ENCODE results near the gene SMAGP. TPM values are rescaled to one million over a fixed set of nuclear protein-coding genes. Genes with fewer than 3 reads are reported as not detected.
"Not testable (repeated sequence)": the region's sequence is repeated elsewhere in the genome, so short reads cannot be mapped to it uniquely, and the experiment has no call there.

The SMAGP gene
- total RNA-seq, 4 donors from 2014 or later: 29.5 to 144 (median 104) TPM

DNA sequence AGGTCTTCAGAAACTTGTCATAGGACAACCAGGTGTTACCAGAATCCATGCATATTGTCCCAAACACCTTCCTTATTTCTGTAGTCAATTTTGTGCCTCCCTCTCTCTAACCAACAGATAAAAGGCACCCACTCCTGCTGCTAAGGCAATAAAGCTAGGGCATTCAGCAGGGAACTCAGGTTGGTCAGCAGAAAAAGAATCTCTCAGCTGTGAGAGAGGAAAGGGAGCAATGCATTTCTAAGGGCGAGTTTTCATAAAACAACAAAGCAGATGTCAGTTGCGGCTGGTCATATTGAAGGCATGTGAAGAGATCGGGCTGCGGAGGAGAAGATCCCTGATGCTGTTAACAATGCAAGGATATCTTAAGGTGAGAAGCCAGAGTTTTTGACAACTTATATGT is 45.0 kb downstream of the SMAGP start:
- Histone ChIP-seq H3K27me3 (no peaks in the 10 kb centered on the region), H3K36me3 (no peaks in the 10 kb centered on the region), H3K4me3 (no peak overlapping the region), H3K27ac (no peak overlapping the region), H3K9me3 (no peaks in the 10 kb centered on the region), H3K4me1 (no peaks in the 10 kb centered on the region)
- 93 to 96% methylated on average over 4 of the region's 4 CpGs for WGBS, 2 donors (ENCODE audit: low coverage in 1 of 2)
- intact Hi-C loops (cut with DNase I; ENCODE audit: low total_unique reads) (no loop called here), in situ Hi-C loops (cut with MboI; ENCODE audit: low pct_ligation_motif_present in 1 of 4, low pct_unique_long_range_greater_than_20kb in 1 of 4, low sequenced_read_pairs in 3 of 4) (no loop called here)
- TF ChIP-seq POLR2AphosphoS5 (IDR thresholded peaks at IDR 0.05) (no peak), POLR2A (IDR thresholded peaks at IDR 0.05) (no peak), EP300 (IDR thresholded peaks at IDR 0.05; ENCODE audit: low read depth) (no peak)
- TF ChIP-seq, protein P1, sequence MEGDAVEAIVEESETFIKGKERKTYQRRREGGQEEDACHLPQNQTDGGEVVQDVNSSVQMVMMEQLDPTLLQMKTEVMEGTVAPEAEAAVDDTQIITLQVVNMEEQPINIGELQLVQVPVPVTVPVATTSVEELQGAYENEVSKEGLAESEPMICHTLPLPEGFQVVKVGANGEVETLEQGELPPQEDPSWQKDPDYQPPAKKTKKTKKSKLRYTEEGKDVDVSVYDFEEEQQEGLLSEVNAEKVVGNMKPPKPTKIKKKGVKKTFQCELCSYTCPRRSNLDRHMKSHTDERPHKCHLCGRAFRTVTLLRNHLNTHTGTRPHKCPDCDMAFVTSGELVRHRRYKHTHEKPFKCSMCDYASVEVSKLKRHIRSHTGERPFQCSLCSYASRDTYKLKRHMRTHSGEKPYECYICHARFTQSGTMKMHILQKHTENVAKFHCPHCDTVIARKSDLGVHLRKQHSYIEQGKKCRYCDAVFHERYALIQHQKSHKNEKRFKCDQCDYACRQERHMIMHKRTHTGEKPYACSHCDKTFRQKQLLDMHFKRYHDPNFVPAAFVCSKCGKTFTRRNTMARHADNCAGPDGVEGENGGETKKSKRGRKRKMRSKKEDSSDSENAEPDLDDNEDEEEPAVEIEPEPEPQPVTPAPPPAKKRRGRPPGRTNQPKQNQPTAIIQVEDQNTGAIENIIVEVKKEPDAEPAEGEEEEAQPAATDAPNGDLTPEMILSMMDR (IDR thresholded peaks at IDR 0.05): no peak
- DNase-seq: no peak

DNA sequence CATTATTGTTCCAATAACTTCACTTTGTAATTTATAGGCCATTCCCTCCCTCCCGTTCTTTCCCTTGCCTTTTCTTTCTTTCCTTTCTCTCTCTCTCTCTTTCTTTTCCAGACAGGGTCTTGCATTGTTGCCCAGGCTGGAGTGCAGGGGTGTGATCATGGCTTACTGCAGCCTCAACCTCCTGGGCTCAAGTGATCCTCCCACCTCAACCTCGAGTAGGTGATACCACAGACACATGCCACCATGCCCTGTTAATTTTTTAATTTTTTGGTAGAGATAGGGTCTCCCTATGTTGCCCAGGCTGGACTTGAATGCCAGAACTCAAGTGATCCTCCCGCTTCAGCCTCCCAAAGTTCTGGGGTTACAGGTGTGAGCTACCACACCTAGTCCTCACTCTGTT is 45.6 kb downstream of the SMAGP start:
- no peak for DNase-seq
- H3K36me3 ChIP-seq: no peaks in the 10 kb centered on the region
- H3K27me3 ChIP-seq: no peaks in the 10 kb centered on the region
- no peaks in the 10 kb centered on the region for H3K9me3 ChIP-seq
- in situ Hi-C loops (cut with MboI; ENCODE audit: low pct_ligation_motif_present in 1 of 4, low pct_unique_long_range_greater_than_20kb in 1 of 4, low sequenced_read_pairs in 3 of 4) (no loop called here), intact Hi-C loops (cut with DNase I; ENCODE audit: low total_unique reads) (no loop called here)
- H3K4me3 ChIP-seq: no peak overlapping the region
- H3K27ac ChIP-seq: no peak overlapping the region
- peaks cover 0 to under 1% (median 0%) of the 10 kb centered on the region in 4 donors for H3K4me1 ChIP-seq
- 87% methylated on average over 3 of the region's 3 CpGs for WGBS, 2 donors (ENCODE audit: low coverage in 1 of 2)
- TF ChIP-seq POLR2A (IDR thresholded peaks at IDR 0.05) (no peak), EP300 (IDR thresholded peaks at IDR 0.05; ENCODE audit: low read depth) (no peak), POLR2AphosphoS5 (IDR thresholded peaks at IDR 0.05) (no peak)
- TF ChIP-seq, protein P1 (IDR thresholded peaks at IDR 0.05): no peak

DNA sequence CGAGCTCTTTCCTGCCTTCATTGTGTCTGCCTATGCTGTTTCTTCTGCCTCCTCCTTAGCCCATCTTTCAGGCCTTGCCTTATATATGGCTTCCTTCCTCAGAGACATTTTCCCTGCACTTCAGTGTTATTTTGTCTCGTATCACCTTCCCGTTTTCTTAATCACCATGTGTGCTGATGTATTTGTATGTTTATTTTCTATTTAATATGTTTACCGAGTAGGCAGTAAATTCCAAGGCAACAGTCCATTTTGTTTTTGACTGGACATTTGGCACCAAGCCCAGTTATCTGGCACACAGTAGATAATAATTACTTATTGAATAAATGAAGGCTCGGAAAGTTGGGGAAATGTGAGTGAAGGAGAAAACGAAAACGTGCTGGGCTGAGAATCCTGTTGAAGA is 47.8 kb downstream of the SMAGP start:
- 61 to 74% methylated on average over 5 to 7 of the region's 7 CpGs for WGBS, 2 donors (ENCODE audit: low coverage in 1 of 2)
- no peaks in the 10 kb centered on the region for H3K27me3 ChIP-seq
- in situ Hi-C loops (cut with MboI; ENCODE audit: low pct_ligation_motif_present in 1 of 4, low pct_unique_long_range_greater_than_20kb in 1 of 4, low sequenced_read_pairs in 3 of 4): no loop called here
- TF ChIP-seq POLR2A (IDR thresholded peaks at IDR 0.05): no peak
- no peak for TF ChIP-seq POLR2AphosphoS5 (IDR thresholded peaks at IDR 0.05)
- TF ChIP-seq, protein P1 (IDR thresholded peaks at IDR 0.05): no peak
- no peak for TF ChIP-seq EP300 (IDR thresholded peaks at IDR 0.05; ENCODE audit: low read depth)
- no peak for DNase-seq
- no peak overlapping the region for H3K4me3 ChIP-seq
- H3K36me3 ChIP-seq: no peaks in the 10 kb centered on the region
- no peaks in the 10 kb centered on the region for H3K9me3 ChIP-seq
- H3K27ac ChIP-seq: no peak overlapping the region
- intact Hi-C loops (cut with DNase I; ENCODE audit: low total_unique reads): no loop called here
- peaks cover 0 to 13% (median 12%) of the 10 kb centered on the region in 4 donors for H3K4me1 ChIP-seq

DNA sequence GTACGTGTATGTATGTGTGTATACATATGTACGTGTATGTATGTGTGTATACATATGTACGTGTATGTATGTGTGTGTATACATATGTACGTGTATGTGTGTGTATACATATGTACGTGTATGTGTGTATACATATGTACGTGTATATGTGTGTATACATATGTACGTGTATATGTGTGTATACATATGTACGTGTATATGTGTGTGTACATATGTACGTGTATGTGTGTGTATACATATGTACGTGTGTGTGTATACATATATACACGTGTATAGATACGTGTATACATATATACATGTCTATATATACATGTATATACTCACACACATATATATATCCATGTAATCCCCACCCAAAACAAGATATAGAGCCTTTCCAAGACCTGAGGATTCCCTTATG is 50.4 kb downstream of the SMAGP start:
- H3K27me3 ChIP-seq; intact Hi-C loops (cut with DNase I; ENCODE audit: low total_unique reads); H3K27ac ChIP-seq; H3K9me3 ChIP-seq; in situ Hi-C loops (cut with MboI; ENCODE audit: low pct_ligation_motif_present in 1 of 4, low pct_unique_long_range_greater_than_20kb in 1 of 4, low sequenced_read_pairs in 3 of 4); H3K4me3 ChIP-seq; H3K36me3 ChIP-seq; DNase-seq: not testable (repeated sequence)
- peaks cover 0 to 20% (median 12%) of the 10 kb centered on the region in 4 donors for H3K4me1 ChIP-seq
- 87 to 88% methylated on average over 12 of the region's 12 CpGs for WGBS, 2 donors (ENCODE audit: low coverage in 1 of 2)

DNA sequence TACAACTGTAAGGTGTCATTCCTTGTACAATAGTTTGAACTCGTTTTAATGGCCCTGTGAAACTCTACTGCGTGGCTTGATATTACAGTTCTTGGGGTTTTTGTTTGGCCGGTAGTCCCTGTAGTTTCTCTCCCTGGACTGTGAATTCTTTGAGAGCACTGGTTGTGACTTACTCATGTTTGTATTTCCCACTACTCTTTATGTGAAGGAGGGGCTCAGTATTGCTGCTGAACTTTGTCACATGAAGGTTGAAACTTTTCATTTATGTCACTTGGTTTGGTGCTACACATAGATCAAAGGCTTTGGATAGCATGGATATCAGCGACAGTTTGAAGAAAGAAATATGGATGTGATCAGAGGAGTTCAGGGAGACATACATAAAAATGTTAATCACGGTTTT is 50.9 kb downstream of the SMAGP start:
- Histone ChIP-seq H3K4me1 (peaks cover 0 to 20% (median 12%) of the 10 kb centered on the region in 4 donors), H3K4me3 (peak overlapping the region in 1 of 4 donors; percentile 88), H3K27ac (peak overlapping the region; percentile 90 to 97 (median 95)), H3K9me3 (no peaks in the 10 kb centered on the region), H3K27me3 (no peaks in the 10 kb centered on the region), H3K36me3 (no peaks in the 10 kb centered on the region)
- in situ Hi-C loops (cut with MboI; ENCODE audit: low pct_ligation_motif_present in 1 of 4, low pct_unique_long_range_greater_than_20kb in 1 of 4, low sequenced_read_pairs in 3 of 4) (no loop called here), intact Hi-C loops (cut with DNase I; ENCODE audit: low total_unique reads) (no loop called here)
- no peak for DNase-seq
- TF ChIP-seq POLR2A (IDR thresholded peaks at IDR 0.05): no peak
- TF ChIP-seq, protein P1 (IDR thresholded peaks at IDR 0.05): no peak
- TF ChIP-seq EP300 (IDR thresholded peaks at IDR 0.05; ENCODE audit: low read depth): no peak
- TF ChIP-seq POLR2AphosphoS5 (IDR thresholded peaks at IDR 0.05): no peak
- 59 to 64% methylated on average over 5 of the region's 5 CpGs for WGBS, 2 donors (ENCODE audit: low coverage in 1 of 2)
